ENCODE data around the gene CRISP1.

CRISP1 gene

DNA sequence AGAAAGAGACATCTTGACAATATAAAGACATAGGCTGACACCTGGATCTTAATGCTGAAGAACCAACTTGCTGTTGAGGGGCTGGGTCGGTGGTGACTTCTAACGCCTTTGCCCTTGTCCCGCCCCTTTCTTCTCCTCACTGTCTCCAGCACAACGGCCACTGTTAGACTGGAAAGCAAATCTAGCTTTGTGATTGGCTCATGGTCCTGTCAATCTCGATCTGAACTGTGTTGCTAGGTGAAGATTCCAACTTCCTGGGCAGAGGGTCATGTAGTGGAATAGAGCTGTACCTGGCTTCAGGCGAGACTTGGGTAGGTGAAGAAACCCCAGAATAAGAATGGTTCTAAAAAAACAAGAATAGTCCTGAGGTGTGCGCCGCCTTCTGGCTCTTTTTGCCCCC lies 79.2 kb downstream of the CRISP1 start, which contains the start of gene PGK2:
Gene PGK2, minus strand, starts transcription at position 110 of the 400 bp plus-strand sequence. Its CDS starts 98 bp downstream, at position 12.
- no peaks in the 10 kb centered on the region for H3K27me3 ChIP-seq (ENCODE audit: insufficient read depth, low read length, poor library complexity, severe bottlenecking)
- no peak within 1 kb of the TSS for H2AFZ ChIP-seq (ENCODE audit: low read length)
- H4K20me1 ChIP-seq (ENCODE audit: insufficient read depth, low read length, poor library complexity, severe bottlenecking) = no peaks in the 10 kb centered on the region
- no peaks in the 10 kb centered on the region for H3K79me2 ChIP-seq (ENCODE audit: insufficient read depth, low read length)
- no peak within 1 kb of the TSS for H3K9ac ChIP-seq (ENCODE audit: low read depth, low read length, poor library complexity, severe bottlenecking)
- H3K4me1 ChIP-seq (ENCODE audit: insufficient read depth, low read length, poor library complexity, severe bottlenecking) = no peaks in the 10 kb centered on the region
- H3K36me3 ChIP-seq (ENCODE audit: insufficient read depth, low read length) = no peaks in the 10 kb centered on the region
- H3K9me2 ChIP-seq (replicated peaks; ENCODE audit: low read depth, low read length) = no peaks in the 10 kb centered on the region
- no peaks in the 10 kb centered on the region for H3F3A ChIP-seq (ENCODE audit: low read depth)
- no peaks in the 10 kb centered on the region for H3K9me3 ChIP-seq (ENCODE audit: insufficient read depth, low read depth, low read length)
- H3K4me2 ChIP-seq (ENCODE audit: low read depth, low read length, poor library complexity, severe bottlenecking) = no peak within 1 kb of the TSS
- no peak within 1 kb of the TSS for H3K4me3 ChIP-seq (ENCODE audit: low read length, poor library complexity, severe bottlenecking)
- TF ChIP-seq EZH2phosphoT487 (IDR thresholded peaks at IDR 0.05; ENCODE audit: borderline replicate concordance) = no peak
- TF ChIP-seq, protein P1, sequence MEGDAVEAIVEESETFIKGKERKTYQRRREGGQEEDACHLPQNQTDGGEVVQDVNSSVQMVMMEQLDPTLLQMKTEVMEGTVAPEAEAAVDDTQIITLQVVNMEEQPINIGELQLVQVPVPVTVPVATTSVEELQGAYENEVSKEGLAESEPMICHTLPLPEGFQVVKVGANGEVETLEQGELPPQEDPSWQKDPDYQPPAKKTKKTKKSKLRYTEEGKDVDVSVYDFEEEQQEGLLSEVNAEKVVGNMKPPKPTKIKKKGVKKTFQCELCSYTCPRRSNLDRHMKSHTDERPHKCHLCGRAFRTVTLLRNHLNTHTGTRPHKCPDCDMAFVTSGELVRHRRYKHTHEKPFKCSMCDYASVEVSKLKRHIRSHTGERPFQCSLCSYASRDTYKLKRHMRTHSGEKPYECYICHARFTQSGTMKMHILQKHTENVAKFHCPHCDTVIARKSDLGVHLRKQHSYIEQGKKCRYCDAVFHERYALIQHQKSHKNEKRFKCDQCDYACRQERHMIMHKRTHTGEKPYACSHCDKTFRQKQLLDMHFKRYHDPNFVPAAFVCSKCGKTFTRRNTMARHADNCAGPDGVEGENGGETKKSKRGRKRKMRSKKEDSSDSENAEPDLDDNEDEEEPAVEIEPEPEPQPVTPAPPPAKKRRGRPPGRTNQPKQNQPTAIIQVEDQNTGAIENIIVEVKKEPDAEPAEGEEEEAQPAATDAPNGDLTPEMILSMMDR (conservative IDR thresholded peaks at IDR 0.05; ENCODE audit: low read length) = no peak

DNA sequence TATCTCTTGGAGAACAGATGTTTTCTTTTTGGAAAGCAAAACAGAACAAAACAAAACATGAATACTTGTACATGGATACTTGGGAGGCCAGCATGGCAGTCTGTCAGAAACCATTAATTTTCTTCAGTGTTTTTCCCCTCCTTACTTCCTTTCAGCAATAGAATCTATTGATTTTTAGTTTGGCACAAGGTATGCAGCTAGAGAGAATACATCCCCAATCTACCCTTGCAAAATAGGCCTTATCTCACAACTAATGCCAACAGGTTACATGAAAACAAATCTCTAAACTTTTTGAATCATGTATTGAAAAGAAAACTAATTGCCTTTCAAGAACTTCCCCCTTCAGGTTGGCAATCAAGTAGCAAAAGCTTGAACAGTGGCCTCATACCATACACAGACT lies 82.1 kb downstream of the CRISP1 start:
- no peak overlapping the region for H3K4me3 ChIP-seq (ENCODE audit: low read length, poor library complexity, severe bottlenecking)
- no peaks in the 10 kb centered on the region for H3K9me2 ChIP-seq (replicated peaks; ENCODE audit: low read depth, low read length)
- no peaks in the 10 kb centered on the region for H3K27me3 ChIP-seq (ENCODE audit: insufficient read depth, low read length, poor library complexity, severe bottlenecking)
- H3K4me1 ChIP-seq (ENCODE audit: insufficient read depth, low read length, poor library complexity, severe bottlenecking) = no peaks in the 10 kb centered on the region
- no peaks in the 10 kb centered on the region for H3F3A ChIP-seq (ENCODE audit: low read depth)
- no peaks in the 10 kb centered on the region for H3K9me3 ChIP-seq (ENCODE audit: insufficient read depth, low read depth, low read length)
- no peaks in the 10 kb centered on the region for H3K36me3 ChIP-seq (ENCODE audit: insufficient read depth, low read length)
- TF ChIP-seq, protein P1 (conservative IDR thresholded peaks at IDR 0.05; ENCODE audit: low read length) = no peak
- no peak for TF ChIP-seq EZH2phosphoT487 (IDR thresholded peaks at IDR 0.05; ENCODE audit: borderline replicate concordance)
- H3K9ac ChIP-seq (ENCODE audit: low read depth, low read length, poor library complexity, severe bottlenecking) = no peak overlapping the region
- no peak overlapping the region for H2AFZ ChIP-seq (ENCODE audit: low read length)
- no peak overlapping the region for H3K4me2 ChIP-seq (ENCODE audit: low read depth, low read length, poor library complexity, severe bottlenecking)
- no peaks in the 10 kb centered on the region for H4K20me1 ChIP-seq (ENCODE audit: insufficient read depth, low read length, poor library complexity, severe bottlenecking)
- H3K79me2 ChIP-seq (ENCODE audit: insufficient read depth, low read length) = no peaks in the 10 kb centered on the region
